Stimulated activated naive CD4-positive, alpha-beta T cell treated with Interleukin-2 at 50 U/mL for 16 hours (primary cell): ENCODE results near the gene OR52A5.

Experiments used
- DNase-seq: peaks from one replicate; lab custom pipeline; 2025; lab: John Stamatoyannopoulos, UW

The OR52A5 gene

DNA sequence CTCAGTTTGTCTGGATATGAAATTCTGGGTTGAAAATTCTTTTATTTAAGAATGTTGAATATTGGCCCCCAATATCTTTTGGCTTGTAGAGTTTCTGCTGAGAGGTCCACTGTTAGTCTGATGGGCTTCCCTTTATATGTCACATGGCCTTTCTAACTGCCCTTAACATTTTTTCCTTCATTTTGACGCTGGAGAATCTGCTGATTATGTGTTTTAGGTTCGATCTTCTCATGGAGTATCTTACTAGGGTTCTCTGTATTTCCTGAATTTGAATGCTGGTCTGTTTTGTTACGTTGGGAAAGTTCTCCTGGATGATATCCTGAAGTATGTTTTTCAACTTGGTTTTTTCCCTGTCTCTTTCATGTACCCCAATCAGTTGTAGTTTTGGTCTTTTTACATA lies 22.8 kb downstream of the OR52A5 start:
- DNase-seq = no peak

DNA sequence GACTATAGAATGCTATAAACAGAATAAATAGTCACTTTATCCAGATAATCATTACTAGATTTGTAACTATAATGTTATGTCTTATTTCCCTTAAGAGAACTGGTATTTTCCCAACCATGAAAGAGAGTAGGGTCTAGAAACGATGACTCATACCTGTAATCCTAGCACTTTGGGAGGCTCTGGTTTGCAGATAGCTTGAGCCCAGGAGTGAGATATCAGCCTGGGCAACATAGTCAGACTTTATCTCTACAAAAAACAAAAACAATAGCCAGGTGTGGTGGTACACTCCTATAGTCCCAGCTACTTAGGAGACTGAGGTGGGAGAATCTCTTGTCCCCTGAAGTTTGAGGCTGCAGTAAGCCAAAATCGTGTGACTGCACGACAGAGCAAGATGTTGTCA lies 30.9 kb downstream of the OR52A5 start:
- DNase-seq = no peak

DNA sequence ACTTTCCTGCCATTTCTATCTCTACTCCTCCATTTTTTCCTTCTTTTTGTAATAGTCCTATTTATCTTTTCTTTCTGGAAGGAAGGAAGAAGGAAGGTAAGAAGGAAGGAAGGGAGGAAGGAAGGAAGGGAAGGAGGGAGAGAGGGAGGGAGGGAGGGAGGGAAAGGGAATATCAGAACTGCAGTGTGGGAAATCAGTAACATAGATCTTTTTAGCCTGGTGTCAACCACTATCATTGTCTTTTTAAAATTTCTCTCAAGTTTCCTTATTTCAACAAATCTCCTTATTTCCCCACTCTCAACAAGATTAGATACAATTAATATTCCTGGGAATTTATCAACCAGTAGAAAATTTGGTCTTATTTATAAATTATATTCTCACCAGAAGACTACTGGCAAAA lies 35.1 kb downstream of the OR52A5 start:
- no peak for DNase-seq

DNA sequence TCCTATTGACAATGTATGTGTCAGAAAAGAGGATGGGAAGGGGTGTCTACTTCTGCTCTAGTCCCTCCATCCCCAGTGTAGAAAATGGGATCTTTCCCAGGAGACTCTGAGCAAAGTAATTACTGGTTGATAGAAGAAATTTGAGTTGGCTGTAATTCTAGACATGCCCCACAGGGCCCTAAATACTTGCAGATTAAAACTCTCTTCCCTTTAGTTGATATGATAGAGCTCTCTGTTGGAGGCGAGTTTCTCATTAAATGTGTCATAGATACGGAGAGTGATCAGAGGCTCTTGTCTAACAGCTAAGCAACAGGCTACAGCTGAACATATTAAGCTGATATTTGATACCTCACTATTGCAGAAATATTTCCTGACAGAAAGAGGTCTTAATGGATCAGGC lies 35.9 kb downstream of the OR52A5 start:
- no peak for DNase-seq

DNA sequence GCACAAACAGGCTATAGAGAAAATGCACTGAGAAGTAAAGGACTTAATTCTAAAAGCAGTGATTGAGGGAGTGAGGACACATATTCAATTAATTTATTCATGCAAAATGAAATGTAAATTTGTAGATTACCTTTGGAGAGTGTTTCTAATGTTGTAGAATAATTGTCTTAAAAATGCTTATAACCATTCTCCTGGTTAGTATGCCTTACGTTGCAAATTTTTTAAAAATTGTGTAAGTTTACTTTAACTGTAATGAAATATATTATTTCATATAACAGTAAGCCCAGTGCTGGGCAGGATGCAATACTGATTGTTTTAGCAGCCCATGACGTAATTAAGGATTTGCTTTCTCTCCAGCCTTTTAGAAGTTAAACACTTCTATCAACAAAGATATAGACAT lies 42.1 kb downstream of the OR52A5 start:
- DNase-seq = no peak

DNA sequence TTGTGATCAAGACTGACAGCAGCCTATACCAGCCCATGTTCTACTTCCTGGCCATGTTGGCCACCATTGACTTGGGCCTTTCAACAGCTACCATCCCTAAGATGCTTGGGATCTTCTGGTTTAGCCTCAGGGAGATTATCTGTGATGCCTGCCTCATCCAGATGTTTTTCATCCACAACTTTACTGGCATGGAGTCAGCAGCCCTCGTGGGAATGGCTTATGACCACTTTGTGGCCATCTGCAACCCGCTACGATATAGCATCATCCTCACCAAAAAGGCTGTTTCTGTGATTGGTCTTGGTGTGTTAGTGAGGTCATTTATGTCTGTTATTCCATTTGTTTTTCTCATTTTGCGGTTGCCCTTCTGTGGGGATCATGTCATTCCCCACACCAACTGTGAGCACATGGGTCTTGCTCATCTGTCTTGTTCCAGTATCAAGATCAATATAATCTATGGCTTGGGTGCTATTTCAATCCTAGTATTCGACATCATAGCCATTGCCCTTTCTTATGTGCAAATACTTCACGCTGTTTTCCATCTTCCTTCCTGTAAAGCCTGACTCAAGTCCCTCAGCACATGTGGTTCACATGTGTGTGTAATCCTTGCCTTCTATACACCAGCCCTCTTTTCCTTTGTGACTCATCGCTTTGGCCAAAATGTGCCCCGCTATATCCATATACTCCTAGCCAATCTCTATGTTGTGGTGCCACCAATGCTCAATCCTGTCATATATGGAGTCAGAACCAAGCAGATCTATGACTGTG lies 45.2 kb downstream of the OR52A5 start:
- no peak for DNase-seq

DNA sequence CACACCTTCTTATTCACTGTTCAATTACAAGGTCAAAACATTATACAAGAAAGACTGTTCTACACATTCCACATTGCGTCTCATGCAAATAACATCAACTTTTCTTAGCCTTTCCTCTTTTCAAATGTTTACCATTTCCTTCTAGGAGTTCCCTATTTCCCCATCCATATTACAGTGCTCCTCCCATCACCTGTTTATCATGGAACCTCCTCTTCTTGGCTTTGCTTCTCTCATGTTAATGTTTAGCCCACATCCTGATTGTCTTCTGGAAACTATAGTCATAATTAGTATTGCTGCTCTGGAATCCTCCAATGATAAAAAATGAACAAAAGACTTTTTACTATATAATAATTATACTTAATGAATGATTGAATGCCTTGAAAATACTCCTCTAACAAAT lies 47.5 kb downstream of the OR52A5 start:
- DNase-seq = no peak

DNA sequence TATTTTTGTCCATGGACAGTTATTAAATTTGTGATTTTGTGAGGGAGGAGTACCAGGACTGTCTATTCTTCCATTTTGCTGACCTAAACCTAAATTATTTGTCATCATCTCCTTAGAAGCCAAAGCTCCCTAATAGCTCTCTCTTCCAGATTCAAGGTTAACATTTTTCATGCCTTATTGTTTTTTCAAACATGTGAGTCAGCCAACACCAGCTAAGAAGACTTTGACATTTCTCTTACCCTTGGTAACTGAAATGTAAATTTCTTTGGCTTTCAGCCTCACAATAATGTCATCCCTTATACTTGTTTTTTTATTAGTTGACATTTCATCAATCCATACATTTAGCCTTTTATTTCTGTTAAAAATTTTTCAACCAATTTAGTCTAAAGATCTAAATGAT lies 49.6 kb downstream of the OR52A5 start:
- no peak for DNase-seq

DNA sequence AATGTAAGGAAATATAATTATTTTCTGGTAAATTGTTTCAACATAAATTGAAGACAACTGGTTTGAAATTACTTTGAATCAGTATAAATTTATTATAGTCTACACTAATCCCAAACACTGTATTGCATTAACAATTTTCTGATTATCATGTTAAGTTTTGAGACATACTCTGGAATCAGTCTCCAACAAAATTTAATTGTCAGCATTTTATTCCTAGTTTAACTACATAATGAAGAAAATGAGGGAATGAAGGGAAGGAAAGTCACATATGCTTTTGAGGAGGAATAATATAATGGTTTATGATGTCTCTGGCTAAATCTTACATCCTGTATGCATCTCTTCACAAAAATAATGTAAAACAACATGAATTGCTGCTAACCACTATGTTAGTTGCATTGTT lies 54.6 kb downstream of the OR52A5 start:
- no peak for DNase-seq

DNA sequence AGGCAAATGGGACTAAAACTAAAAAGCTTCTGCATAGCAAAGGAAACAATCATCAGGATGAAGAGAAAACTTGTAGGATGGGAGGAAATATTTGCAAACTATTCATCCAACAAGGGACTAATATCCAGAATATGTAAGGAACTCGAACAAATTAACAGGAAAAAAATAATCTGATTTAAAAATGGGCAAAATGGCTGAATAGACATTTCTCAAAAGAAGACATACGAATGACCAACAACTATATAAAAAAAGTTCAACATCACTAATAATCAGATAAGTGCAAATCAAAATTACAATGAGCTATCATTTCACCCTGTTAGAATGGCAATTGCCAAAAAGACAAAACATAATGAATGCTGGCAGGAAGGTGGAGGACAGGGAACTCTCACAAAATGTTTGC lies 56.8 kb downstream of the OR52A5 start:
- no peak for DNase-seq
